ENCODE measurements around the gene TBC1D10A.

GRCh38 chr22:30284666-30285065 lies 42.1 kb downstream of the TBC1D10A start:
- TF ChIP-seq CTCF (IDR thresholded peaks at IDR 0.05; ENCODE audit: insufficient read depth, low read length) (no peak), REST (IDR thresholded peaks at IDR 0.05; ENCODE audit: insufficient replicate concordance, low read depth) (no peak), POLR2AphosphoS5 (IDR thresholded peaks at IDR 0.05; ENCODE audit: low read depth) (no peak), SPI1 (IDR thresholded peaks at IDR 0.05; ENCODE audit: borderline replicate concordance, low read depth) (no peak)
